Measurements from ENCODE around the gene CACNG4.

Gene CACNG4

GRCh38 chr17:66944351-66945146 lies 20.0 kb upstream of the CACNG4 start:
- DNase-seq: no peak
- ATAC-seq: no peak

DNA sequence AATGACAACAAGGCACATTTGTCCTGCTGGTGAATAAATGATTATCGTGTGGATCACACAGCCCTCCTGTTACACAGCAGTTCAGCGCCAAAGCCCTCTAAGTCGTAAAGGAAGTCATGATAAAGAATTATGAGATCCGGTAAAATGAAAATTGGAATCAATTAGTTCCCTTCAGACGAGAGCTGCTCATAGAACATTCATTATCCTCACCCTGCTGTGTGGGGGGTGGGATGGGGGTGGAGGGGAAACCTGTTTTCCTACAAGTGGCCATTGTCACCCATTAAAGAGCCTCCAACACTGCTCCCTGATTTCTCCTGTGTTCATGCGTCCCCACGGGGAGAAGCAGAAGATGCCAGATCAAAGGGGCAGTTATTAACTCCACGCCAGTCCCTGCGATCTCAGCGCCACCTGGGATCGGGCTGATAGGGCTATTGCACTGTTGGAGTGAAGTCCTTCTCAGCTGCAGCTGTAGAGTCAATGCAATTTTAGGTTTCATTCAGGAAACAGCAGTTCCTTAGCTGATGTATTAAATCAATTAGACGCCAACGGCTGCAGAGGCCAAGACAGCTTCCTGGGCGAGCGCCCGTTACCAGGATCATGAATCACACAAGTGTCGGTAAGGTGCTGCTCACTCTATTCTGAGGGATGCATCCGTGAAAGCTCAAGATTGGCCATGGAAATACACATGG lies 19.2 kb upstream of the CACNG4 start:
- DNase-seq (no peak), ATAC-seq (no peak)

DNA sequence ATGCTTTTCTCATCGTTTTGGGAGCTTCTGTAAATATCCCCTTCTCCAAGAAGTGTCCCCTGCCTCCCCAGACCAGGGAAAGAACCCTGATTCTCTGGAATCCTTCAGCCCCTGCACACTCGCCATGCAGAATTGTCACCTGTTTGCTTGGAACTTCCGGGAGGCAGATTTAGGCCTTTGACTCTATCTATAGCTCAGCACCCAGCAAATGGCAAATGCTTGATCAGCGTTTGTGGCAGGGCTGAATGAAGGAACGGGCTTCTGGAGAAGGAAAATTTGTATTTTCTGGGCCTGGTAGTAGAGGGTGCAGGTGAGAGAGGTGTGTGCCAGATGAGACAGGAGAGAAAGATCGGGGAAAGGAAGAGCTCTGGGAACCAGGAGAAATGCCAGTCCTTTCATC lies 18.3 kb upstream of the CACNG4 start:
- no peak for DNase-seq
- ATAC-seq: no peak

- no peak for DNase-seq
- no peak for ATAC-seq
These were observed 17.2 kb upstream of the CACNG4 start for GRCh38 chr17:66947311-66947710.

GRCh38 chr17:66948061-66948750 lies 16.3 kb upstream of the CACNG4 start:
- DNase-seq (no peak), ATAC-seq (no peak)

DNA sequence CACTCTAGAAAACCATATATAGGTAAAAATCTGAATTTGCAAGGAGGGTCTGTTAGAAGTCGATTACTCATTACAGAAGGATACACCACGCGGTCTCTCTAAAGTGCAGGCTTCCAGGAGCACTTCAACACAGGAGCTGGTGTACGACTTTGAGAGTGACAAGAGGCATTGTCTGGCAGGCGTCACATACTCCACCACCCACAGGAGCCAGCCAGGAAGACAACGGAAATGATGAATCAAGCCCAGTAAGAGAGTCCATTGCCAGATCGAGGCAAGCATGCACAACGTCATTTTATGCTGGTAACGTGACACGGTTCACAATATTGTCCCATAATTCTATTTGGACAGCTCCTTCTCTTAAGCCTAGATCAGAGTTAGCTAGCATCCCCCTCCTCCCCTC lies 15.0 kb upstream of the CACNG4 start:
- ATAC-seq (no peak), DNase-seq (no peak)

DNA sequence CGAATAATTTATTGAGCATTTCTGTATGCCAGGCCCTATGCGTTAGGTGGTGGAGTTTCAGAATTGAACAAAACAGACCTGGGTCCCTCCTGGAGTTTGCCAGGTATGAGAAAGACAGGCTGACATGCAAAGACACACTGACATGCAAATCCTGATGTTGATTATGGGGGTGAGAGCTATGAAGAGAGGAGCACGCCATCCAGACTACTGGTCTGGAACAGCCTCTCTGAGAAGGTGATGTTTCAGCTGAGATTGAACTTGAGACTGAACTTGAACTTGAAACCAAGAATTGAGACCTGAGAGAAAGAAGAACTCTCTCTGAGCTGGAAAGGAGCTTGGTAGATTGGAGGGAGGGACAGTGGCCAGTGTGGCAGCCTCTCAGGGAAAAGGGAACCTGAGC lies 14.2 kb upstream of the CACNG4 start:
- DNase-seq: no peak
- ATAC-seq: no peak

DNA sequence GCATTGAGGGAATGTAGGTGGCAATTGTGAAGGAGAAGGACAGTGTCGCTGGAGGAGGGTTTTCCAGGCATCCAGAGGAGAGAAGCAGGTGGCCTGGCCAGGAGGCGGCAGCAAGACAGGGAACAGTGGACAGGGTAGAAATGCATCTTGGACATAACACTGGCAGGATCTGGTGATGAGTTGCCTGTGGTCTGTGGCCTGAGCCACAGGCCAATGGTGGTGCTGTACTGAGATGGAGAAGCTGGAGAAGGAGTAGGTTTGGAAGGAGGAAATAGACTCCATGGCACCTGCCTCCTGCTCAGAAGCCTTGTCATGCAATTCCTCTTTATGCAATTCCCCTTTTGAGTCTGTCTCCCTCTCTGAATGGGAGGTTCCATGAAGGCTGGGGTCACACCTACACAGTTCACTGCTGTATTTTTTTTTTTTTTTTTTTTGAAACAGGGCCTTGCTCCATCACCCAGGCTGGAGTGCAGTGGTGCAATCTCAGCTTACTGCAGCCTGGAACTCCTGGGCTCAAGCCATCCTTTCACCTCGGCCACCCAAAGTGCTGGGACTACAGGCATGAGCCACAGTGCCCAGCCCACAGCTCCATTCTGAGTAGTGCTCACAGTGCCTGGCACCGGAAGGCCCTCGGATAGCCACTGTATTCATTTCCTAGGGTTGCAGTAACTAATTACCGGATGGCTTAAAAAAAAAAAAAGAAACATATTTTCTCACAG lies 13.5 kb upstream of the CACNG4 start:
- ATAC-seq (no peak), DNase-seq (no peak)

DNA sequence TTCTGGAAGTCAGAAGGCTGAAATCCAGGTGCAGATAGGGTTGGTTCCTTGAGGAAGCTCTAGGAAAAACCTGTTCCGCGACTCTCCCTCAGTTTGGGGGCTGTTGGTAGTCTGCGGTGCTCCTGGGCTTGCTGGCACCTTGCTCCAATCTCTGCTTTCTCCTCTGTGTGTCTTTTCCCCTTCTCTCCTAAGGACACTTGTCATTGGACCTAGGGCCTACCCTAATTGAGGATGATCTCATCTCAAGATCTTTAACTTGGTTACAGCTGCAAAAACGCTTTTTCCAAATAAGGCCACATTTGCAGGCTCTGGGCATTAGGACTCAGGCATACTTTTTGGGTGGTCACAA lies 12.9 kb upstream of the CACNG4 start:
- ATAC-seq (no peak), DNase-seq (no peak)

DNA sequence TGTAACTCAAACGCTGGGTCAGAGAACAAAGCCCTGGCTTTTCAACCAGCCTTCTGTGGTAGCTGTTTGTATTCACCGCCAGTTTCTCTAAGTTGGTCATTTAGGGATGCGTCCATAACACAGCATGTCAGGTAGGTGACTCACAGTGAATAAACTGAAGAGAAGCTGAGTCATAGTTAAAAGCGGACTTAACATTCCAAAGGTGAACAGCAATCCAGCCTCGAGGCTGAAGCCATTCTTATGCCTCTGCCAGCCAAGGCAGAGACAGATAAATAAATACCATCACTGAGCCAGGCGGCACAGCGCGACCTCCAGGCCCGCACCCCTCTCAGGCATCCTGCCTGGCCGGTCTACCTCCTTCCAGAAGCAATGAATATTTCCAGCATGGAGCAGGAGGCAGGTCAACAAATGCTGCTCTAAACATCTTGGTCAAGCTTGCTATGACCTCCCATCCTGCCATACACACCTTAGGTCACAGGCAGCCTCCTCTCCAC lies 12.4 kb upstream of the CACNG4 start:
- no peak for DNase-seq
- no peak for ATAC-seq

GRCh38 chr17:66952681-66953629 lies 11.6 kb upstream of the CACNG4 start:
- ATAC-seq (no peak), DNase-seq (no peak)

GRCh38 chr17:66953630-66954020 lies 10.9 kb upstream of the CACNG4 start:
- ATAC-seq (no peak), DNase-seq (no peak)

DNA sequence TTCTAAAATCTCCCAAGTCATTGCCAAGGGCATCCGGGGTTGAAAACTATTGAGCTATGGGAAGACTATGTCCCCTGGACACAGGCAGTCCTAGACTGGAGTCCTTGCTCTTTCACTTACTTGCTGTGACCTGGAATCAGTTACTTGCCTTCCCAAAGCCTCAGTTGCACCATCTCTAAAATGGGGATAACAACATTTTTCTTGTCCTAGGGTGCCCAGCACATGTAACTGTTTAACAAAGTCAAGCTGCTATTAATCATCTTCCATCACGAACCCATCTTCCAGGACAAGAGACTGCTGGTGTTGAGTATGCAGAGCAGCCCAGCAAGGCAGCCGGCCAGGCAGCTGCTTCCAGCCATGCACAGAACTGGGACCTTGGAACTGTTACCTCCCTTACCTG lies 9.9 kb upstream of the CACNG4 start:
- no peak for ATAC-seq
- DNase-seq: no peak

DNA sequence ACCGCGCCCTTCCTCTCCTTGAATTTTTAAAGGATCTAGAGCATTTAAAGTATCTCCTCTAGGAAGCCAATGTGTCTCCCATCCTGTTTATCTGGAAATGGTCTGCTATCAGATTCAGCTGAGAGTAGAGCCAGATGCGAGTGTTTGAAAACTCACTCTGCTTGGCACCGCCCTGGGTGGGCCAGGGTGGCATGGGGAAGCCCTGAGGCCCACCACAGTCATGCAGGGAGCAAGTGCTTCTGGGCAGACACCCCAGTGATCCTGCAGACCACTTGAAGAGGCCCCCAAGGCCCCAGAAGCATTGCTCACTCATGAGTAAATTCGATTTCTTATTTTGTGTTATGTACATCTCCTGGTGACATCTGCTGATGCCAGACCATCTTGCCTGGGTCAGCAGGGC lies 8.7 kb upstream of the CACNG4 start:
- ATAC-seq (no peak), DNase-seq (no peak)

GRCh38 chr17:66956941-66957340 lies 7.6 kb upstream of the CACNG4 start:
- ATAC-seq: no peak
- no peak for DNase-seq

- ATAC-seq (no peak), DNase-seq (no peak)
These were observed 7.2 kb upstream of the CACNG4 start for GRCh38 chr17:66957343-66957742.

DNA sequence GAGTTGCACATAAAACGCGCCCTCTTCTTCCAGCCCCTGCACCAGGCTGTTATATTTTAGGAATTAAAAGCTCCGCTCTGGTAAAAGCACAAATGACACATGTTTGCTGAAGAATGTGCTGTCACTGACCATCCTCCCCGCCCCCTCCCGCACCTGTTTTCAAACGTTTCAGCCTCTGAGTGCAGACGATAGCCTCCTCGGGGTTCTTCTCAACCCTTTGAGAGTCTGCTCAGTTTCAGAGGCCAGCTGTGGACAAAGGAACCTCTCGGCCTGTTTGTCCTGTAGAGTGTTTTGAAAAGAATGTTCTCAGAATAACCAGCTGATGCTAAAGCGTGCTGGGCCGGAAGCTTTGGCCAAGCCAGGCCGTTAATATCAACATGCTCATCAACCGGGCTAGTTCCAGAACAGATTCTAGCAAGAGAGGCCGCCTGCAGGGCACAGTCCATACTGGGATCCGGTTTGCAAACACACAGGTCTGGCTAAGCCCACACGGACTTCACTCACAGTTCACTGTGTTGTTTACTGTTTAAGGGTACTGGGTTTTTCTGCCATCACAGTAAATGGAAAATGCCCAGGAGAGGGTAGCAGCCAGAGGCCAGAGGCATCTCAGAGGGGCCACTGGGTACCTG lies 6.4 kb upstream of the CACNG4 start:
- ATAC-seq (no peak), DNase-seq (no peak)

GRCh38 chr17:66959641-66960375 lies 4.7 kb upstream of the CACNG4 start:
- no peak for ATAC-seq
- DNase-seq: no peak

GRCh38 chr17:66960613-66961012 lies 3.9 kb upstream of the CACNG4 start:
- ATAC-seq (no peak), DNase-seq (no peak)

GRCh38 chr17:66963521-66963908 lies 992 bp upstream of the CACNG4 start:
- ATAC-seq (no peak), DNase-seq (no peak)
